ENCODE results near the gene GLG1. TPM values are rescaled to one million over a fixed set of nuclear protein-coding genes. Genes with fewer than 3 reads are reported as not detected.

GLG1 gene
- total RNA-seq, 1 experiment from 2014 or later, result 487 TPM

- Histone ChIP-seq H3K27ac (ENCODE audit: low read depth, low read length, poor library complexity, severe bottlenecking) (peak overlapping the region; percentile 43), H3K4me1 (ENCODE audit: insufficient read depth, low read length, poor library complexity, severe bottlenecking) (peaks cover 88% of the 10 kb centered on the region), H3K4me3 (ENCODE audit: low read depth, low read length, poor library complexity, severe bottlenecking) (no peak overlapping the region), H3K36me3 (ENCODE audit: insufficient read depth, low read length, poor library complexity, severe bottlenecking) (peaks cover 66% of the 10 kb centered on the region), H3K27me3 (replicated peaks; ENCODE audit: insufficient read depth, low read depth, low read length, poor library complexity) (no peaks in the 10 kb centered on the region), H3K9me3 (ENCODE audit: low read depth, low read length, poor library complexity, severe bottlenecking) (no peaks in the 10 kb centered on the region)
- CTCF ChIA-PET, result no interaction called here
- BruUV-seq (replicated peaks), result no TSS peak
- DNase-seq (ENCODE audit: low spot score), result peak; percentile 62
- POLR2A ChIA-PET (ENCODE audit: low non-redundant PET), result no interaction called here
- intact Hi-C loops (cut with micrococcal nuclease; ENCODE audit: unreplicated experiment), result no loop called here
- TF ChIP-seq, protein P1, sequence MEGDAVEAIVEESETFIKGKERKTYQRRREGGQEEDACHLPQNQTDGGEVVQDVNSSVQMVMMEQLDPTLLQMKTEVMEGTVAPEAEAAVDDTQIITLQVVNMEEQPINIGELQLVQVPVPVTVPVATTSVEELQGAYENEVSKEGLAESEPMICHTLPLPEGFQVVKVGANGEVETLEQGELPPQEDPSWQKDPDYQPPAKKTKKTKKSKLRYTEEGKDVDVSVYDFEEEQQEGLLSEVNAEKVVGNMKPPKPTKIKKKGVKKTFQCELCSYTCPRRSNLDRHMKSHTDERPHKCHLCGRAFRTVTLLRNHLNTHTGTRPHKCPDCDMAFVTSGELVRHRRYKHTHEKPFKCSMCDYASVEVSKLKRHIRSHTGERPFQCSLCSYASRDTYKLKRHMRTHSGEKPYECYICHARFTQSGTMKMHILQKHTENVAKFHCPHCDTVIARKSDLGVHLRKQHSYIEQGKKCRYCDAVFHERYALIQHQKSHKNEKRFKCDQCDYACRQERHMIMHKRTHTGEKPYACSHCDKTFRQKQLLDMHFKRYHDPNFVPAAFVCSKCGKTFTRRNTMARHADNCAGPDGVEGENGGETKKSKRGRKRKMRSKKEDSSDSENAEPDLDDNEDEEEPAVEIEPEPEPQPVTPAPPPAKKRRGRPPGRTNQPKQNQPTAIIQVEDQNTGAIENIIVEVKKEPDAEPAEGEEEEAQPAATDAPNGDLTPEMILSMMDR (conservative IDR thresholded peaks at IDR 0.05; ENCODE audit: low read depth, low read length), result no peak
- no peak for TF ChIP-seq EZH2 (IDR thresholded peaks at IDR 0.05; ENCODE audit: borderline replicate concordance, low read depth, low read length, poor library complexity, severe bottlenecking)
Measured at GRCh38 chr16:74503412-74503811, 103.5 kb downstream of the GLG1 start.

- ChIA-PET POLR2A (ENCODE audit: low non-redundant PET) (no interaction called here), CTCF (interaction anchor here (0.6 kb wide), 1 partner anchor 41 kb away, joined by 3 read pairs; no protein-coding TSS in a partner anchor)
- peak; percentile 91 for DNase-seq (ENCODE audit: low spot score)
- intact Hi-C loops (cut with micrococcal nuclease; ENCODE audit: unreplicated experiment), result no loop called here
- H3K27ac ChIP-seq (ENCODE audit: low read depth, low read length, poor library complexity, severe bottlenecking), result peak overlapping the region; percentile 77
- H3K9me3 ChIP-seq (ENCODE audit: low read depth, low read length, poor library complexity, severe bottlenecking), result no peaks in the 10 kb centered on the region
- TF ChIP-seq EZH2 (IDR thresholded peaks at IDR 0.05; ENCODE audit: borderline replicate concordance, low read depth, low read length, poor library complexity, severe bottlenecking), result no peak
- TF ChIP-seq, protein P1 (conservative IDR thresholded peaks at IDR 0.05; ENCODE audit: low read depth, low read length), result no peak
- peaks cover 80% of the 10 kb centered on the region for H3K4me1 ChIP-seq (ENCODE audit: insufficient read depth, low read length, poor library complexity, severe bottlenecking)
- TSS peak; percentile 97 for BruUV-seq (replicated peaks)
- H3K27me3 ChIP-seq (replicated peaks; ENCODE audit: insufficient read depth, low read depth, low read length, poor library complexity), result no peaks in the 10 kb centered on the region
- no peak overlapping the region for H3K4me3 ChIP-seq (ENCODE audit: low read depth, low read length, poor library complexity, severe bottlenecking)
- peaks cover 60% of the 10 kb centered on the region for H3K36me3 ChIP-seq (ENCODE audit: insufficient read depth, low read length, poor library complexity, severe bottlenecking)
Measured at GRCh38 chr16:74501484-74502478, 105.1 kb downstream of the GLG1 start.

- H3K4me1 ChIP-seq (ENCODE audit: insufficient read depth, low read length, poor library complexity, severe bottlenecking), result peaks cover 77% of the 10 kb centered on the region
- no peaks in the 10 kb centered on the region for H3K27me3 ChIP-seq (replicated peaks; ENCODE audit: insufficient read depth, low read depth, low read length, poor library complexity)
- peak overlapping the region; percentile 77 for H3K27ac ChIP-seq (ENCODE audit: low read depth, low read length, poor library complexity, severe bottlenecking)
- no peak for DNase-seq (ENCODE audit: low spot score)
- no peaks in the 10 kb centered on the region for H3K9me3 ChIP-seq (ENCODE audit: low read depth, low read length, poor library complexity, severe bottlenecking)
- intact Hi-C loops (cut with micrococcal nuclease; ENCODE audit: unreplicated experiment), result no loop called here
- no TSS peak for BruUV-seq (replicated peaks)
- ChIA-PET POLR2A (ENCODE audit: low non-redundant PET) (no interaction called here), CTCF (no interaction called here)
- H3K36me3 ChIP-seq (ENCODE audit: insufficient read depth, low read length, poor library complexity, severe bottlenecking), result peaks cover 65% of the 10 kb centered on the region
- no peak for TF ChIP-seq EZH2 (IDR thresholded peaks at IDR 0.05; ENCODE audit: borderline replicate concordance, low read depth, low read length, poor library complexity, severe bottlenecking)
- TF ChIP-seq, protein P1 (conservative IDR thresholded peaks at IDR 0.05; ENCODE audit: low read depth, low read length), result no peak
- no peak overlapping the region for H3K4me3 ChIP-seq (ENCODE audit: low read depth, low read length, poor library complexity, severe bottlenecking)
Measured at GRCh38 chr16:74500907-74501306, 106.0 kb downstream of the GLG1 start.

Measured in A673 (cell line).